HG02870 (cell line): ENCODE measurements around the gene ATP5F1D.
A peak's percentile ranks its signal among the peaks of the same experiment; 100 is the strongest.

Experiments used
- ATAC-seq: cut with Tn5 transposase; IDR thresholded peaks from one replicate; pipeline ENCODE4 v1.9.1; 2021; ENCODE audit warnings: mild to moderate bottlenecking, moderate library complexity; ENCODE audit not compliant: unreplicated experiment

ATP5F1D gene

DNA sequence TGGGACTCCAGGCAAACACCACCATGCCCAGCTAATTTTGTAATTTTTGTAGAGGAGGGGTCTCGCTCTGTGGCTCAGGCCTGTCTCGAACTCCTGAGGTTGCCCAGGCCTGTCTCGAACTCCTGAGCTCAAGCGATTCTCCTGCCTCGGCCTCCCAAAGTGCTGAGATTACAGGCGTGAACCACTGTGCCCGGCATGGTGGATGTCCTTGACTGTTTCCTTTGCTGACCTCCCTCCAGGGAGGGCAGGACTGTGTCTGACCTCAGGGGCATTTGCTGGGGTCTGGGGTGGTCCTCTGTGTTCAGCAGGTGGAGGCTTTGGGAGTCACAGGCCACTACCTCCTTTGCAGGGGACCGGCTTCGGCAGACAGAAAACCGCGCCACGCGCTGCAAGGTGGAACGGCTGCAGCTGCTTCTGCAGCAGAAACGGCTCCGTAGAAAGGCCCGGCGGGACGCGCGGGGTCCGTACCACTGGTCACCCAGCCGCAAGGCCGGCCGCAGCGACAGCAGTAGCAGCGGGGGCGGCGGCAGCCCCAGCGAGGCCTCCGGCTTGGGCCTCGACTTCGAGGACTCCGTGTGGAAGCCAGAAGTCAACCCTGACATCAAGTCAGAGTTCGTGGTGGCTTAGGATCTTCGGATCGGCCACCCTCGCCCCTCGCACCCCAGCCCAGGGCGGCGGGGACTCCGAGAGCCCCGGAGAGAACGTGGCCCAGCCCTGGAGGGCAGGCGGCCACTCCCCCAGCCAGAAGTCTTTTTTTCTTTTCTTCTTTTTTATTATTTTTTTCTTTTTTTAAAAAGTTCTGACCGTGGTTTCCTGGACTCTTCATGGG lies 15.3 kb downstream of the ATP5F1D start:
- no peak for ATAC-seq

DNA sequence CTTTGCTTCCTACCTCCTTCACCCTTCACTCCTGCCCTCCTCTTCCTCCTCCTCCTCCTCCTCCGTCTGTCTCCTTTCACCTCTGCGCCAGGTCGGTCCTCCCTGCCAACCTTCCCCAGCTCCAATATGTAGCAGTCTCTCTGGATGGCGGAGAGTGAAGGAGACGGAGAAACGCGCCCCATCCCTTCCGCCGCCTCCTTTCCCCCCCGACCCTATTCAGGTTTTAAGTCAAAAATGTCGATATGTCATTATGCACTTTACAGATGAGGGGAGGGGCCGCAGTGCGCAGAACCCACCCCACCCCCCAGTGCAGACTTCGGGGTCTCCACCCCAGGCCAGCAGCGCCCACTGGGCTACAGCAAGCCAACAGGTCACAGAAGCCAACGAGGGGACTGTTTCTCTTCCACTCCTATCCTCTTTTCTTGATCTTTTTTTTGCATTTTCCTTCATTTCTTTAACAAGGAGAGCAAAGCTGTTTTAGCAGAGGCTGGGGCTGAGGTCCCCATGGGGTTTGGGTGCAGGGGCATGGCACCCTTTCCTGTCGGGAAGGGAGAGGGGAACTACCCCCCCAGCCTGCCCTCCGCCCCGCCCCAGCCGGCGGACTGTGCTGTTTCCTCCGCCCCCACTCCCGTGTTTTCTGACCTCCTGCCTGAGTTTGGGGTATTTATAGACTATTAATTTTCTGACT lies 16.1 kb downstream of the ATP5F1D start:
- no peak for ATAC-seq

DNA sequence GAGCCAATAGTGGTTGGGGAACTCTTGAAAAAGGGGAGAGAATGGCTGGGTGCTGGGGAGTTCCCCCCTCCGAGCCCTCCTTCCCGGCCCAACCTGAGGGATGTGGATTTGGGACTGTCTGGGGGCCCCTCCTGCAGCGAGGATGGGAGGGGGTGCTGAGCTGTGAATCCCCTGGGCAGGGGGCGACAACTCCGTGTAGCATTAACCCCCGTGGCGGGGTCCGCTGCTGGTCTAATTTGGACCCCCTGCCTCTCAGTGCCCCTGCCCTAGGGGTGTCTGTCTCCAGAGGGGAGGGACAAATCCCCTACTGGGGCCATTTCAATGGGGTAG lies 16.6 kb downstream of the ATP5F1D start:
- no peak for ATAC-seq

DNA sequence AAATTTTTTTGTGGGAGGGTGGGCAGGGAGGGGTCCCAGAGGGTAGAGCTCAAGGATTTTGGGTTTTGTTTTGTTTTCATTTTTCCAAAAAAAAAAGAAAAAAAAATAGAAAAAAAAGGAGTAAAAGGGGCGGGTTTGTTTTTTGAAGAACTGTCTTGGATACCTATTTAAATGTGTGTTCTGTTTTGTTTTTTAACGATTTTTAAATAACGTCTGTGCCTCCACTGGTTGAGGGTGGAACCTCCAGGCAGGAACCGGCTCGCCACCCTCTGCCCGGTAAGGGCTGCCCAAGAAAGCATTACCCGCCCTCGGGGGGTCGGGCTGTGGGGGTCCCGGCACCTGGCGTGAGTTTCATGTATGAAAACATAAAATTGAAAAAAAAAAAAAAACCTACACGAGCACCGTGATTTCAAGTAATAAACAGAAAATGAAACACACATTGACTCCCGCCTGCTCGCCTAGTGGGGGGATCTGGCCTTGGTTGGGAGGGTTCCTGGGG lies 17.2 kb downstream of the ATP5F1D start:
- no peak for ATAC-seq

DNA sequence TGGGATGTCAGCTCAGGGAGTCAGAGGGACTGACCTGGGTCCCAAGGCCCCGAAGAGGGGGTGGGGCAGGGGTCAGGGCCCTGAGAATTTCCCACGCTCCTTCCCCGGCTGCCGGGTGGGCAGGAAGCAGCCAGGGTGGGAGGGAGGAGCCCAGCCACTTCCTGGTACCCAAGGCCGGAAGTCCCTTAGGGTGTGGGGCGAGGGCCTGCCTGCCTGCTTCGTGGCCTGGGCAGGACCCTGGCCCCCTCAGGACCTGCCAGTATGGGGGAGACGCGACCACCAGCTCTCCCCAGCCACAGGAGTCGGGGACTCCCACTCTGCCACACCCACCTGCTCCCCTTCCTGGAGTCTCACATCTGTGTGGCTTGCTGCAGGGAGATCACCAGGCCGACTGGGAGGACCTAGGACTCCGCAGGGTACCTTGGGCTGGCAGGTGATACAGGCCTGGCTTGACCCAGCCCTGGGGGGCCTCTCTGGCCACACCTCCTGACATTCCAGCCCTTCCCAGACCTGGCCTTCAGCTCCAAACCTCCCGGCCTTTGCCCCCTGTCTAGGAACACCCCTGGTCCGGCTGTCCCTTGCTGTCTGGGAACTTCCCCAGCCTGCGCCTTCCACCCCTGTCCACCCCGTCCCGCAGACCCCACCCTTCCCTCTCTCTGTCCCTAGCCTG lies 17.8 kb downstream of the ATP5F1D start:
- no peak for ATAC-seq

DNA sequence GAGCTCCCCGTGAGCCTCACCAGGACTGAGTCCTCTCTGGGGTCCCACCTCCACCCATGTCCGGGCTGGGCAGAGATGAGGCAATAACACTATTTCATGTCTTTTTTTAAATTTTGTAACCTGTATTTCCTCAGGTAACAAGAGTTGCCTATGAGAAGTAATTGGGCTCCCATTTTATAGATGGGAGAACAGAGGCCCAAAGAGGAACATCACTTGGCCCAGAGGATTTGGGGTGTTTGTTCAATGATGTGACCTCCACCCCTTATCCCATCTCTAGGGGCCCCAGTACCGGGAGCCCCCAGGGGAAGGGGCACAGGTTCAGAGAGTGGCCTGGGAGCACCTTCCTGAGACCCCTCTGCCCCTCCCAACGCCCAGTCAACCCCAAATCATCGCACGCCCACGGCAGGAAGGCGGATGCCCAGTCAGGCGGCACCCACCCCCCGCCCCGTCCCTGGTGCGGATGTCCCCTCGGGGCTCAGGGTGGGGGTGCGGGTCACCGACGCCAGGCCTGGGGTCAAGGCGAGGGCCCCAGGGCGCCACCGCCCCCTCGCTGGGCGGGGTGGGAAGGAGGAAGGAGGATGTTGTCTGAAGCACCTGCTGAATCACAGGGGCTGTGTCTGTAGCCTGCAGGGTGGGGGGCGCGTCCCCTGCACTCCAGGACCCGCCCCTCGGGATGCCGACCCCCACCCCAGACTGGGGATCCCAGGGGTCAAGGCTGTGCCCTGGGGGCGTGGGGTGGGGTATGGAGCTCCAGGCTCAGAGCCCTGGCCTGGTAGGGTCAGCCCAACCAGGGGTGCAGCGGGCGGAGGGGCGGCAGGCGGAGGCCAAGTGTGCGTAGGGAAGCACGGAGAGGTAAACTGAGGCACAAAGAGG lies 18.6 kb downstream of the ATP5F1D start:
- no peak for ATAC-seq

DNA sequence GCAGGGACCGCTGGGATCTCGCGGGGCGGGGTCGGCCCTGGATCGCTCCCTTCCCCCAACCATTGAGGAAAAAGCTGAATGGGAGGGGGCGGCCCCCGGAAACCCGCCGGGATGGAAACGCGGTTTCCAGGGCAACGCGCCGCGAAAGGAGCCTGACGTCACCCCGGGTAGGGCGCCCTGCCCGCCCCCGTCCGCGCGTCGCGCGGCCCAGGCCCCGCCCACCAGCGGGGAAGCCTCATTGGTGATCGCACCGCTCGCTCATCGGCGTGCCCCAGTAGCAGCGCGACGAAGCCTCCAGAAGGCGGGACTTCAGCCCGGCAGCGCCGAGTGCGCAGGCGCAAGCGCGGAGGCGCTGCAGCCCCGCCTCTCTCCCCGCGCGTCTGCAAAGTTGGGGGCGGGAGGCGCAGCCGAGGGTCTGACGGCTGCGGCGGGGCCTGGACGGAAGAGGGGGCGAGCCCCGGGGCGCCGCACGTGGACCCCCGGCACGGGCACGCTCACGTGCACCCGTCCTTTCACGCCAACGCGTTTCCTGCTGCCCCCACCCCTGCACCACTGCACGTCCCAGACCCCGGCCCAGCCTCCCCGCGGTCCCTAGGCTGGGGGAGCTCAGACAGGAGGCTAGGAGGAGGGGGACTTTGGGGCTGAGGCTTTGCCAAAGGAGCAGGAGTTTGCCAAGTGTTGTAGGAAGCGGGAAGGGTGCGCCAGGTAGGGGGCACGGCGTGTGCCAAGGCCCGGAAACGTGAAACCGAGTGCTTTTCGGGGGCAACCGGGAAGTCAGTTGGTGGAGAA lies 19.4 kb downstream of the ATP5F1D start:
- ATAC-seq: peak; percentile 55

DNA sequence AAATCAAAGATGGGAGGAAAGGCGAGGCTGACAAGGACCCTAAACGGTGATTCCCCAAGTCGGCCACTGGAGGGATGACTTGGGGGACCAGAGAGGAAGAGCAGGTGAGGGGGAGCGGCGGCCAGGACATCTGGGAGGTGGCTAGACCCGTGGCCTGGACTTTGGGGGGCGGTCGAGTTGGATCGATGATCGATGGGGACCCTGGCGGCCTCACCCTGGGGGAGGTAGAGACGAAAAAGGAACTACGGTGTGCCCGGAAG lies 19.9 kb downstream of the ATP5F1D start:
- no peak for ATAC-seq

DNA sequence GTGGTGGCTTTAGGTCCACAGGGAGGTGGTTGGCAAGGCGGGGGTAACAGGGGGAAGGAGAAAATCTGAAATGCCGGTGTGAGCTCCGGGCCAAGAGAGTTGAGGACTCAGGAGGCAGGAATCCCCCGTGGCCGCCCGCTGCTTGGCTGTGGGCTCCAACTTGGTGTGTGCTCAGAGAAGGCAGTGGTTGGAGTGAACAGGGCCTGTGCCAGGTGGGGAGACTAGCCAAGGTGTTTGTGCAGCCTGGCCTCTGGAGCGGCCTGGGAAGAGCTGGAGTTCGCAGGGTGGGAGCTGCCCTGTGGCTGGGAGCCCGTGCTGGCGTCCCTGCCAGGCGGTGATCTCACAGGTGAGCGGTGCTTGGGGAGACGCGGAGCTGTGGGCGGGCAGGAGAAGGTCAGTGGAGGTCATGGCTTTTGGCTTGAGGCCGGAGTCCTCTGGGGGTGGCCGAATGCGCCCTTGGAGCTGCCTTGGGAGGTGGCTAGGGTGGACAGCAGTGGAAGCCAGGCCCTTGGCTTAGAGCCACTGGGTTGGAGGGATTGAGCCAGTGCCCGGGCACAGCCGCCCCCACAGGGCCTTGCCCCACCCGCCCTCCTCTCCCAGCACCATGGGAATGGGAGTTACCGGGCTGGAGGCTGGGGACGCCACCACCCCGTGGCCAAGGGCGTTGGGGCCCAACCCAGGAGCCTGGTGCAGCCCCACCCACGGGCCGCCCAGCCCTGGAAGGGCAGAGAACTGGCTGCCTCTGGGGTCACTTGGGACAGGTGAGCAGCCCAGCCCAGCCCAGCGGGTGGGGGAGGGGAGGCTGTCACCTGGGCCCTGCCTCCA lies 20.5 kb downstream of the ATP5F1D start:
- ATAC-seq: no peak

DNA sequence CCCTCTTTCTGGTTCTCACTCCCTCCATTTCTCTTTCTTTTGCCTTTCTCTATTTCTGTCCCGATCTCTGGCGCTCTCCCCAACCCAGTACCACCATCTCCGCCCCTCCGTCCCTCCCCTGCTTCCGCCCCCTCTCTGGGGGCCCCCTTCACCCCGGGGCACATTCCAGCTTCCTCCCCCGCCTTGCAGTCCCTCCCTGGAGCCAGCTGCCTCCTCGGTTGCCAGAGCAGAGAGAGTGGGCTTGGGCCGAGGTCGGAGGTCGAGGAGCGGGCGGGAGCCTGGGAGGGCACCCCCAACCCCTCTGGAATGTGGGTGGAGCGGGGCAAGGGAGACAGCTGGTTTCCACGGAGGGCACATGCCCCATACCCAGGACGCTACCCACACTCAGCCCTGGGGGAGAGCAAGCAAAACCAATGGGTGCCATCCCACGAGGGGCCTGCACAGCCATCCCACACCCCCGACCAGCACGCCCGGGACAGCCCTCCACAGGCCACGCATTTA lies 21.1 kb downstream of the ATP5F1D start:
- ATAC-seq: no peak

DNA sequence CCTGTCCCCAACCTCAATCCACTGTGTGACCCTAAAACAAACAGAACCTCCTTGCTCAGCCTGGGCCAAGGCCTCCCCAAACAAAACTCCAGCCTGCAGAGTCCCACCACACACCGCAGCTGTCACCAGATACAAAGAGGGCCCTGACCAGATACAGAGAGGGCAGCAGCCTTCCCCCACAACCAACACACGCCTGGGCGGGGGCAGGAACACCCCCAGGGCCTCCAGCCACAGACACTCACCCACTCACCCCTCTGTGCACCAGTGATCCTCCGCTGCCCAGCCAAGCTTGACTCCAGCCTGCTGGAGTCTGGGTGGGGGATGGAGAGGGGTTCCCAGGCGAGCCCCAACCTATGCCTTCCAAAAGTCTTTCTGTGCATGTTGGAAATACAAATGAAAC lies 21.6 kb downstream of the ATP5F1D start:
- ATAC-seq: no peak

DNA sequence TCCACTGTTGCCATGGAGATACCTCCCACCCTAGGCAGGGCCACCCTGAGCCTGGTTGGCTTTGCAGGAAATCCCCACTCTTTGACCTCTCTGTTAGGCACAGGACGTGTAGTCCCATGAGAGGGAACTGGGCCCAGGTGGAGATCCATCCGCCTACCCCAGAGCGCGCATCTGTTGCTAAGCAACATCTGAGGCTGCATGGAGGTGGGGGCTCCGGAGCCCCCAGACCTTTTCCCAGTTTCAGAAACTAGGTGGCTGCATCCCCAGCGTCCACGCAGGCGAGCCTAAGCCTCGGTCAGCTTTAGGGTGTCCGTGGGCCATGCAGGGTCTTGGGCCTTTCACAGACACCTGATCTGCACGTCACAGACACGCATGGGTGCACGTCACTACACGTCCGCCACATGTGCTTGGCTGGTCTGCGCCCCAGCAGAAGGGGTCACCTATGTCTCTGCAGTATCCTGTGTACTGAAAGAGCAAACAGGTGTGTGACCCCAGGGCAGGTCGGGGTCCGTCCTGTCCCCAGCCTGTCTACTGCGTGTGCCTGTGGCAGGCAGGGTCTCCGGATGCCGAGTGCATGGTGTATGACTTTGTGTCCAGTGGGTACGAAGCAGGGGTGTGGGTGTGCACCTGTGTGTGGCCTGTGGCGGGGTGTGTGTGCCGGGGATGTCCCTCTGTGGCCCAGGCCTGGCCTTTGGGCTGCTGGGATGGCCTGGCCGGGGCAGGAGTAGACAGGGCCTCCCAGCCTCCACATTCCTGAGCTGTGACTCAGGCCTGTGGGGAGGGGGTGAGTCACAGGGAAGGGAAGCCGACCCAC lies 23.5 kb downstream of the ATP5F1D start:
- no peak for ATAC-seq

DNA sequence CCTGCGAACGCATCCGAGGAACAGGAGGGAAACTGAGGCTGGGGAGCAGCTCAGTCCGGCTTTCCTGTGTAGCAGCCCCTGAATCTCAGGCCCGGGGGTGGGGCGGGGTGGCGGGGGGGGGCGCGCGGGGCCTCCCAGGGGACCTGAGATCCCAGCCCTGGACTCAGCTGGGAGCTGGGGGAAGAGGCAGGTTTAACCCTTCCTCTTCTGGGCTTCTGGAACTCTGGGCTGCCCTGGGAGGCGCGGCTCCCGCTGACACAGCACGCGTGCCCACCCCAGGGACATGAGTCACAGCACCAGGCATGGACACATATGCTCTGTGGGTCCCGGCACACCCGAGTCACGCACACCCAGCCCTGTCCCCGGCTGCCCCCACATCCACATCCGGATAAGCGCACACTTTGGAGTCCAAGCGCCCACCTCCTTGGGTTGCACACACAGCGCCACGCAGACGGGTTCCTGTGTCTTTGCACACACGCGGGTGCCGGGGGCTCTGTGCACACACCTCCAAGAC lies 24.1 kb downstream of the ATP5F1D start:
- ATAC-seq: no peak

DNA sequence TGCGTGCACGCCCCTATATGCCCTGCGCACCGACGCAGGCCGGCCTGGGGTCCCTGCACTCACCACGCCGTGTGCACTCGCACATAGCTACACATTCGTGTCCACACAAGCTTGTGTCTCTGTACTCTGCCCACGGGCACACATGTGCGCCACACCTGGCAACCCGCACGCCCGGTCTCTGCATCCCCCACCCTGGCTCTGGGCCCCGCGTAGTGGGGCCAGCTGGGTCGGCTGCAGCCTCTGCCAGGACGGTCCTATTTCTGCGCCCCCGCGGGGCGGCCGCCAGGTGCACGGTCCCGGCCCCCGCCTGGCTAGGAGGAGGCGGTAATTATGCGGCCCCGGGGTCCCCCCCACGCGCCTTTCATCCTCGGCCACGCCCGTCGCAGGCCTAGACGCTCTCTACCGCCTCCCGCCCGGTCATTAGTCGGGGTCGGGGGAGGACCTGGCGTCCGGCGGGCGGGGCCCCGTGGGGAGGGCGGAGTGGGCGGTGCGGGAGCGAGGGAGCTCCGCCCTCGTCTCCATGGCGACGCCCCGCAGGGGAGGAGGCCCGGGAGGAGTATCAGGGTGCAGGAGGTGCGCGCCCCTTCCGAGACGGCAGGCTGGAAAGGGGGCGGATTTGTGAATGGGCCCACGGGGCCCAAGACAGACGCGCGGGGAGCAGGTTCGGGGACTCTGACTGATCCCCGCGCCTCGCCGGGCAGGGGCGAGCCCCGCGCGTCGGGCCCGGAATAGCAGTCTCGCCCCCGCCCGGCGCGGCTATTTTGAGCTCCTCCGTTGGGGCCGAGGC lies 24.8 kb downstream of the ATP5F1D start:
- ATAC-seq: no peak

DNA sequence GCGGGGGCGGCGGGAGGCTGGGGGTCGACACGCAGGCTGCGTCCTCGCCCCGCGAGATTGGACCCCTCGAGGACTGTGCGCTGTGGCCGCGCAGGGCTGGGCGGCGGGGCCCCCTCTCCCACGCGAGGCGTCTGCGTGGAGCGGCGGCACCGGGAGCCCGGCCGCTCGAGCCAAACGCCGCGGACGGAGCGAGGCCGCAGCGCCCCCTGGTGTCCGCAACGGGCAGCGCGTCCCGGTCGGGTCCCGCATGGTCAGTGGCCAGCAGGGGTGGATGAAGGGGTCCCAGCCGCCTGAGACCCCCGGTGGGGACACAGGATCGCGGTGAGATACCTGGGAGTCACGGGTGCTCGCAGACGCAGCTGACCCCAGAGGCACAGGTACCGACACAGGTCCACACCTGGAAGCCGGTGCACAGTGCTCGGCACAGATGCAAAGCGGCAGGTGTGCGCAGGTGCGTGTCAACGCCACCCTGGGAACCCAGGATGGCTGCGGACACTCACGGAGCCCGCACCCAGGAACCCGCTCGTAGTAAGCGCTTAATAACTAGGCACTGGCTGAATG lies 25.4 kb downstream of the ATP5F1D start:
- ATAC-seq: no peak

DNA sequence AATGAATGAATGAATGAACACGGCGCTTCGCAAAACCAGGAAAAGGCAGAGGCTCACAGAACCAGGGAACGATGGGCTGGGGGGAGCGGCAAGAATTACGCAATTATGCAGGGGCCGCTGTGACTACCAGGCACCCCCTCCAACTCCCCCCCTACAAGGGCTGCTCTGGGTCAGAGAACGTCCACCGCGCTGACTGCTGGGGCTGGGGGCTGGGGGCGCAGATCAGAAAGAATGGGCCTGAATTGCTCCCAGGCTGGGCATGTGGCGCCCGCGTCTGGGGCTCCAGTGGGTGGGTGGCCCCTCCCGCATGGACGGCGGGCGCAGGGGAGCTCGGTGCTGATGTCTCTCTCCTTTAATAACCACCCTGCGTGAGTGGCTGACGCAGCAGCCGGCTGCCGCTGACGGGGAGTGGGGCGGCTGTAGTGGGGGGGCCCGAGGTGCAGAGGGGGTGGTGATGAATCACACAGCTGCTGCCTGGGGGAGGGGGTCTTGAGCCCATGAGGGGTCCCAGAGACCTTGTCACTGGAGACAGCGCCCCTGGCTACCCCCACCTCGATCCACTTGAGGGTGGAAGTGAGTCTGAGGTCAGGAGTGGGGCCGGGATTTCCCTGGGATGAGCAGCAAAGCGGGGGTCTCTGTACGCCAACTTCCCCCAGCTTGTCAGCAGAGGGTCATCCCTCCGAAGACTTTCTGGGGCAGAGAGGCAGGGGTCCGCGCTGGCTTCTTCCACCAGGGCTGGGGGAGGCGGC lies 26.1 kb downstream of the ATP5F1D start:
- no peak for ATAC-seq
